ENCODE results near the gene PHF11.
A peak's percentile ranks its signal among the peaks of the same experiment; 100 is the strongest.

PHF11 gene

DNA sequence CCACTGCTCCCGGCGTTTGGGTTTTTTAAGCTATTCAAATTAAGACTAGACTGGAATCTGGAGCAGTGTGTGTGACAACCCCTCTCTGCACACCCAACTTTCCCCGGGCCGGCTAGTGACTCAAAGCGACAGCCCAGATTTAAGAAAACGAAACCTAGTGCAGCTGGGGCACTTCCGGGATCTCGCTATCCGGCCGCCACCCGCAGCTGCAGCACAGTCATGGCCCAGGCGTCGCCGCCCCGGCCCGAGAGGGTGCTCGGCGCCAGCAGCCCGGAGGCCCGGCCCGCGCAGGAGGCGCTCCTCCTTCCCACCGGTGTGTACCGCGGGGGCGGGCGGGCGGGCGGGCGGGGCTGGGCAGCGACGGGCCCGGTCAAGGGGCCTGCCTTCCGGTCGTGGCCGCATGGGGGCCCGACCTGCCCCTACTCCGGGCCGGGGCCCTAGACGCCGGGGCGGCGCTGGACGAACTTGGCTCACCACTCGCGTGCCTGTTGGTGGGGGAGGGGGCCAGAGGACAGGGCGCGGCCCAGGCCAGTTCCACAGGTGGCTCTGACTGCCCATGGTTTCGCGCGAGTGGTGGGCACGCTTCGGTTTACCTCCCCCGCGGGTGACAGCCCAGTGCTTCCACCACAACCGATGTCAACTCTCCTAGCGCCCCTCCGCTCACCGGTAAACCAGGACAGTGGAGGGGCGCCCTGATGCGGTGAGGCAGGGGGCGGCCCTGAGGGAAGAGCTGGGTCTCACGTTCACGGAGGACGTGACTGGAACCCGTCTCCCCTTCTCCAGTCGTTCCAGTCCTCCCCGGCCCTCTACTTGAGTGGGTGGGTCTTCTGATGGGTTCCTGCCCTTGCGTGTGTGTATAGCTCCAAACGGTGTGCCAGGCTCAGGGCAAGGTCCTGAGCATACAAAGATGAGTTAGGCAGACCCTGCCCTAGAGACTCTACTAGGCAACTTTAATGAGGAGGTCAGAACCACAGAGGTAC, at the start of gene PHF11:
PHF11 (plus strand) TSS at position 171 of the 980 bp plus-strand sequence; CDS start at position 220, 49 bp downstream.
- DNase-seq, result peak; percentile 86 to 90

DNA sequence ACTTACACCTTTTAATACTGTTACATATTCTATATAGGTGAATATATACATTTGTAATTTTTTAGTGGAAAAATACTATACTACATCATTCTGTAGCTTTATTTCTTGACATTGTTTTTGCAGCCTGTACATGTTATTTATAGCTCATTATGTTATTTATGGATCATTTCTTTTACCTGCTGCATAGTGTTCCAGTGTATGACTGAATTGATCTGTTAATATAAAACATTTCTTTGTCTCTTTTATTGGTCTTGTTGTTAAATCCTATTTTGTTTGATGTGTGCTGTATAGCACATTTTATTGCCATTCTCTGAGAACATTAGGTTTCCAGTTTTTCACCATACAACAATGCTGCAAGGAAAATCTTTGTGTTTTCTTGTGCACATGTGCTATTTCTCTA, 49.3 kb upstream of the PHF11 start:
- no peak for DNase-seq

DNA sequence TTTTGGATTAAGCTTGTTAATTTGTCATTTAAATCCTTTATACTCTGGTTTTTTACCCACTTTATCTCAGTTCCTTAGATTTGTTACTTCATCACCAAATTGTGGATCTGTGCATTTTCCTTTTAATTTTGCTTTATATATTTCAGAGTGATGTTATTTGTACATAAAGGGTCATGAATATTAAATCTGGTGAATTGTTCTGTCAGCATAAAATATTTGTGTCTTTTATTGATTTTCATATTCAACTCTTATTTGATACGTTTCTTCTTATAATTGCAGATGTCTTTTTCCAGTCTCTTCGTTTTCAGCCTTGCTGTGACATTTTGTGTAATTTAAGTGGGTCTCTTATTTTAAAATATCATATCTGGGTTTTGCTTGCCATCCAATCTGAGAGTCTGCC, 47.0 kb upstream of the PHF11 start:
- no peak for DNase-seq

DNA sequence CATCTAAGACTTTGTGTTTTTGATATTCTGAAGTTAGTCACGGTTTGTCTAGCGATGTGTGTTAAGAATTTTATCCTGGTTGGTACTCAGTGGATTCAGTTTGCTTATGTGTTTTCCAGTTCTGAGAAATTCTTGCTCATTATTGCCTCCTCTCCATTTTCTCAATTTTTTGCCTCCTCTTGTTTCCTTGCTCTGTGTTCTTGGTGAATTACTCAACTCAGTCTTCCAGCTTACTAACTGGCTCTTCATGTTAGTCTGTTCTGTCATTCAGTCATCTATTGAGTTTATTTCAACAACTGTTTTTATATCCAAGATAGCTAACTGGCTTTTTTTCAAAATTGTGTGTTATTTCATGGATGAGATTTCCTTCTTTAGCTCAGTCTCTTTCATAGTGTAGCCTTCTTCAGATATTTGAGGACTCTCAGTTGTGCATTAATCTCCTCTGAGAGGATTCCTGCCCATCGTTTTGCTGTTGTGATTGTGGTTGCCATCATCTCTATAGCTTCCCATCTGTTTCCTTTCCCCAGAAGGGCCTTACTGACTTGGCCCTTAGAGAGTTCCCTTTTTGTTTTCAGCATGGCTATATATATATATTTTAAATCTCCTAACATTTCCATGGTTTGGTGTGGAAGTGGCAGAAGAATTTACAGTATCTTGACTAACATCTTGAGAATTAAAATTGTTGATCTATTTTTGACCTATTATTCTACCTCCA, 45.5 kb upstream of the PHF11 start:
- no peak for DNase-seq

GRCh38 chr13:49452725-49453457, 42.9 kb upstream of the PHF11 start:
- DNase-seq, result no peak

DNA sequence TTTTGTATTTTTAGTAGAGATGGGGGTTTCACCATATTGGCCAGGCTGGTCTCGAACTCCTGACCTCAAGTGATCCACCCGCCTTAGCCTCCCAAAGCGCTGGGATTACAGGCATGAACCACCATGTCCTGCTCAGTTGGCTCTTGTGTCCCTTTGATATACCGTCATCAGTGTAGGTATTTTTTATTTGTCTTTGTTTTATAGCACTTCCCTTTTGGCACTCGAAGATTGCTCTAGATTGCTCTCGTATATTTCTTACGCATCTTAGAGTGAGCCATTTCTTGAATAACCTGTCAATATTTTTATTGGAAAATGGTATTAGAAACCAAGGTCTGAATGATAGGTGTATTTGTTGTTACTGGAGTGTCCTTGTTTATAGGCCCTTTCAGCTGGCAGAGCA, 42.3 kb upstream of the PHF11 start:
- DNase-seq, result no peak

DNA sequence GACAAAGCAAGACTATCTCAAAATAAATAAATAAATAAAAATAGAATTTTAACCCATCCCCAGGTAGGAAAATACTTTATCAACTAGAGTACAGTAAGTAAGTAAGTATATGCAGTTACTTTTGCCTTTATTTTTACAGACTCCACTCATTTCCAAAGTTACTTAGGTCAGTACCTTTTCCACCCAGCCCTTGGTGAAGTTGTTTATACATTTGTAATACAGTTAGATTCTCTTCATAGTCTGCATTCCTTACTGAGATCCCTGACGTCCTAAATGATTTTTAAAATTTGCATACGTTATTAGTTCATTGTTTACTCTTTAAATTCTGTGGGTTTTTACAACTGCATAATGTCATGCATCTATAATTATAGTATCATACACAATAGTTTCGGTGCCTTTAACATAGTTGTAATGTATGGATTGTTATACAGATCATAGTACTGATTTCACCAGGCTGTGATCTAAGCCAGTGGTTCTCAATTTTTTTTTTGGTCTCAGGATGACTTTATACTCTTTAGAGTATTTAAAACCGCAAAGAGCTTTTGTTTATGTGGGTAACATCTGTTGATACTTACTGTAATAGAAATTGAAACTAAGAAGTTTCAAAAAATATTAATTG, 41.3 kb upstream of the PHF11 start:
- no peak for DNase-seq

GRCh38 chr13:49455007-49455398, 40.8 kb upstream of the PHF11 start:
- DNase-seq, result no peak

GRCh38 chr13:49456156-49456555, 39.6 kb upstream of the PHF11 start:
- DNase-seq, result no peak

GRCh38 chr13:49457221-49457620, 38.5 kb upstream of the PHF11 start:
- no peak for DNase-seq

DNA sequence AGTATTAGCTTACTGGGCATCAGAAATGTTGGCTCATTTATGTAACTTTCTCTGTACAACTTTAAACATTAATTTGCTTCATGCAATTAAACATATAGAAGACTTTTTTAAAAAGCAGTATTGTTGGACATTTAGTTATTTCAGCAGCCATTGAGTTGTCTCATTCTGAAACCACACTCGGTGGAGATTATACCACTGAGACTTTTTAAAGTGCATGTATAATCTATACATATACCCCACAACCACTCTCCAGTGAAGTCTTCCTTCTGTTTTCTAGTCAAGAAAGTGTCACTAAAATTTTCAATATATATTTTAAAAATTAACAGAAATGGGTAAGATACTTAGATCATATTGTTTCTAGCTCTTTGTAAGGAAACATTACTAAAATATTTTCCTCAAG, 36.2 kb upstream of the PHF11 start:
- no peak for DNase-seq

DNA sequence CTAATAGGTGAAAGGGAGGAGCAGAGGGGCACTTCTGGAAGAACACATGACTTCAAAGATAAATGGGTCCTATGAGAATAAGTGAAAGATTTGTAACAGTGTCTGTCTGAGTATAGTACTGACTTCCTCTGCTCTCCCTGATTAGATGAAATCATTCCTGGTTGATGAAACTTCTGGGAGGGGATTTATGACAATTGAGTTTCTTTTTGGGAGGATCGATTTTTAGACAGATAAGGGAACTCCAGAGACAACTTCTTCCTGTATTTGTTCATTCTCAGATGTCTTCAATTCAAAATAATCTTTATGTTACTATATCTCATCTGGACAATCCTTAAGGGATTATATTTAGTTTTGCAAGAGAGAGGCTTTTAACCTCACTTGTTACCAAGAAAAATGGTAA, 31.7 kb upstream of the PHF11 start:
- no peak for DNase-seq

GRCh38 chr13:49464621-49465325, 31.0 kb upstream of the PHF11 start:
- no peak for DNase-seq

- DNase-seq, result no peak
These were observed 29.4 kb upstream of the PHF11 start for GRCh38 chr13:49466292-49466838.

DNA sequence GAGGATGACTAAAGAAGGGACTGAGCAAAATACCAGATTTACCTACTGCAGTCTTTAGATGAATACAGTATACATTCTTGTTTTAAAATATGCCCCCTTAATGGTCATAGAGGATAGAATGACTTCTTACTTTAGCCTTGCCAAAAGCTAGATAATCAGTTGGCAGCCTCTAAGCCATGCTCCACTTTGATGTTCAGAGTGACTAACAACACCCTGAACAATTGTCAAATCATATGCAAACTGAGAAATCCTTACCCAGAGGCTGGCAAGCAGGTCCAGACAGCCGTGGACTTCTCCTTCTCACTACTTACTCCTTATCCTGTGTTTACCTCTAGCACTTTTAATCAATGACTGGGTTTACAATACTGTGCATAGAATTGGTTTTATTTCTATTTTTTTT, 23.6 kb upstream of the PHF11 start:
- no peak for DNase-seq

DNA sequence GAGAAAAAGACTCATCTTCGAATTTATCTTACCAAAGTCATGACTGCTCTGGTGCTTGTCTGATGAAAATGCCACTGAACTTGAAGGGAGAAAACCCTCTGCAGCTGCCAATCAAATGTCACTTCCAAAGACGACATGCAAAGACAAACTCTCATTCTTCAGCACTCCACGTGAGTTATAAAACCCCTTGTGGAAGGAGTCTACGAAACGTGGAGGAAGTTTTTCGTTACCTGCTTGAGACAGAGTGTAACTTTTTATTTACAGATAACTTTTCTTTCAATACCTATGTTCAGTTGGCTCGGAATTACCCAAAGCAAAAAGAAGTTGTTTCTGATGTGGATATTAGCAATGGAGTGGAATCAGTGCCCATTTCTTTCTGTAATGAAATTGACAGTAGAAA, 19.2 kb upstream of the PHF11 start:
- no peak for DNase-seq

DNA sequence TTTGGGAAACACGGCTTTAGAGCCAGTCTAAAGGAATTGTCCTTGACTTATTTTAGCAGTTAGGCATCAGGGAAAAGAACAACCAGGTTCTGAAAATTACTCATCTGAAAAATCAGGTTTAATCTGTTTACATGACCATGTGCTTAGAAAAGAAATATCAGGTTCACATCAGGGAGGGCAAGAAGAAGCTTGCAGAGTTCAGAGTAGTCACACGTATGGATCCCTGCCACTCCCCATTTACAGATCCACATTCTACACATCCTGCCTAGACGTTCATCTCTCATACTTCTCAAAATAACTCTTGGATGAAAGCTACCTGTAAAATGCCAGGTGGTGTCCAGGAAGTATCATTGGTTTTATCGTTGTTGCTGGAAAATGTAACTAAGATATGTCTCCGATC, 14.0 kb upstream of the PHF11 start:
- DNase-seq, result no peak

DNA sequence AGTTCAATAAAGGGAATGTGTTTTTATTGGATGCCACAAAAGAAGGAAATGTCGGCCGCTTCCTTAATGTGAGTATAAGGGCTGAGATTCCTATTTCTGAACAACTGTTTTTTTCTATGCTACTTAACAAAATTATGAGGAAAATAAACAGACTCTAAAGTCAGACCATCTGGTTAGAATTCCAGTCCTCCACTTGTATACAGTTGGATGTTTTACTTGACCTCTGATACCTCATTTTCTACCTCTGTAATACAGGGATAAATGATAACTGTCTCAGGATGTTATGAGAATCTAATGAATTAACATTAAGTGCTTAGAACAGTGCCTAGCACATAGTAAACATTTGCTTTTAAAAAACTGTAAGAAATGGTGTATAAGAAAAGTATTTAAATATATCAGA, 7.2 kb upstream of the PHF11 start:
- no peak for DNase-seq

GRCh38 chr13:49494645-49495044, 1.1 kb upstream of the PHF11 start:
- no peak for DNase-seq

GRCh38 chr13:49496837-49497236, 1.1 kb downstream of the PHF11 start:
- peak; percentile 55 to 68 for DNase-seq

GRCh38 chr13:49497272-49497671, 1.5 kb downstream of the PHF11 start:
- DNase-seq, result no peak

DNA sequence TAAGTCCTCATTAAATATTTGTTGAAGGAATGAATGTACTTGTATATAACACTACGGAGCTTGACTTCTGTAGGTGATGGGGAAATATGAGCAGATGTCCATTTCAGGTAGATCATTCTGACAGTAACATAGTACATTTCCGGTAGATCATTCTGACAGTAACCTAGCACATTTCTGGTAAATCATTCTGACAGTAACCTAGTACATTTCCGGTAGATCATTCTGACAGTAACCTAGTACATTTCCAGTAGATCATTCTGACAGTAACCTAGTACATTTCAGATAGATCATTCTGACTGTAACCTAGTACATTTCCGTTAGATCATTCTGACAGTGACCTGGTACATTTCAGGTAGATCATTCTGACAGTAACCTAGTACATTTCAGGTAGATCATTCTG, 2.5 kb downstream of the PHF11 start:
- no peak for DNase-seq

All from activated CD4-positive, alpha-beta T cell treated with anti-CD3 and anti-CD28 coated beads, Interleukin-2, amount 50 U/mL, for 4 hours (primary cell).